Adrenal gland (tissue), 12 donors: ENCODE results near the gene TSKU. TPM values are rescaled to one million over a fixed set of nuclear protein-coding genes. Genes with fewer than 3 reads are reported as not detected.

Experiments used
- DNase-seq, 7 donors: peaks; one replicate each; pipeline ENCODE4 v3.0.0-alpha.2; 2019 to 2020
- H3K27ac ChIP-seq, 5 donors: fragments of 200-600 bp; sonication (generic) in 4 of 5; 1 replicate in 3 of 5; 2 replicates in 2 of 5; pipeline versions ENCODE4 v1.5.1 to v1.8.0; 2016 to 2020; ENCODE audit warnings: mild to moderate bottlenecking in 1 of 5
- H3K27me3 ChIP-seq: fragments of 200-600 bp; 2 replicates; pipeline ENCODE4 v1.8.0; 2021
- H3K36me3 ChIP-seq, 2 donors: fragments of 200-600 bp; replicated peaks in 1 of 2; 1 replicate in 1 of 2; 2 replicates in 1 of 2; pipeline versions ENCODE4 v1.5.1 to v1.8.0; 2018 to 2022
- H3K4me1 ChIP-seq, 2 donors: fragments of 200-600 bp; replicated peaks in 1 of 2; 1 replicate in 1 of 2; 2 replicates in 1 of 2; pipeline versions ENCODE4 v1.5.1 to v1.8.0; 2018 to 2021
- H3K4me3 ChIP-seq, 4 donors: fragments of 200-600 bp; sonication (generic) in 3 of 4; one replicate each; pipeline ENCODE4 v1.5.1; 2016 to 2018
- H3K9me3 ChIP-seq, 3 donors: fragments of 200-600 bp; sonication (generic) in 1 of 3; replicated peaks in 1 of 3; 1 replicate in 2 of 3; 2 replicates in 1 of 3; pipeline versions ENCODE4 v1.5.1 to v1.8.0; 2016 to 2021
- POLR2A ChIP-seq, 2 donors: fragments of 450-650 bp; IDR thresholded peaks; one replicate each; pipeline ENCODE4 v1.6.1; 2017; ENCODE audit warnings: antibody characterized with exemption in 2 of 2, mild to moderate bottlenecking in 2 of 2, moderate library complexity in 1 of 2
- WGBS, 4 donors: extraction: QIAGEN DNeasy Blood & Tissue Kit in 2 of 4; methylation state at CpG; one replicate each; pipeline versions ENCODE4 v1.1.5 to v1.1.7; 2013 to 2017; 5-methylcytosine and 5-hydroxymethylcytosine counted together
- intact Hi-C, 2 donors: fragments of 100-400 bp; cut with DNase I; formaldehyde crosslinking; loops; one replicate each; pipeline versions ENCODE4 v1.14.1 to v1.15.0; 2022 to 2023
- polyA plus RNA-seq, 3 donors: library from polyadenylated mRNA; stranded (reverse); fragments of 200-250 nt in 2 of 3; fragments of 350-450 nt in 1 of 3; fragmentation: Illumina TruSeq in 1 of 3; extraction: RNeasy Lipid Tissue Mini Kit (QIAGEN cat#74804) in 1 of 3; gene quantifications; one replicate each; pipeline ENCODE4 v1.2.3, GENCODE V29; 2013 to 2014
- total RNA-seq, 9 donors: library from RNA; depleted of rRNA in 4 of 9; stranded (reverse); fragments of >200 nt in 4 of 9; fragments of 120-200 nt in 1 of 9; fragmentation: NEBNext Ultra II Directional in 1 of 9; extraction: Animal tissue kit (Norgen Biotek cat#: 25700) in 1 of 9; gene quantifications; one replicate each; pipeline versions ENCODE4 v1.1.0 to v1.2.4, GENCODE V29; 2013 to 2023
- TF ChIP-seq, protein P1 (sequence below), 6 experiments: fragments of 450-650 bp in 4 of 6; fragments of 200-600 bp in 2 of 6; sonication (generic) in 1 of 6; IDR thresholded peaks; 1 replicate in 5 of 6; 2 replicates in 1 of 6; pipeline versions ENCODE4 v1.5.1 to v1.8.0; 2016 to 2021; ENCODE audit warnings: antibody characterized with exemption in 6 of 6, mild to moderate bottlenecking in 2 of 6, moderate library complexity in 1 of 6
- donor health status: healthy with polysubstance abuse.
- donor health status: Bipolar disorder and iron deficiency.
- donor health status: DM: yes; HTN: yes; CAD: no.
- donor health status: DM: no; HTN: no; CAD: no.
- donor health status: DM: no; HTN: no; CAD: no.
- donor health status: DM: yes; HTN: yes; CAD: no.

Gene TSKU
- total and polyA plus RNA-seq, 12 donors: 6.7 to 129 (median 12.7) TPM

DNA sequence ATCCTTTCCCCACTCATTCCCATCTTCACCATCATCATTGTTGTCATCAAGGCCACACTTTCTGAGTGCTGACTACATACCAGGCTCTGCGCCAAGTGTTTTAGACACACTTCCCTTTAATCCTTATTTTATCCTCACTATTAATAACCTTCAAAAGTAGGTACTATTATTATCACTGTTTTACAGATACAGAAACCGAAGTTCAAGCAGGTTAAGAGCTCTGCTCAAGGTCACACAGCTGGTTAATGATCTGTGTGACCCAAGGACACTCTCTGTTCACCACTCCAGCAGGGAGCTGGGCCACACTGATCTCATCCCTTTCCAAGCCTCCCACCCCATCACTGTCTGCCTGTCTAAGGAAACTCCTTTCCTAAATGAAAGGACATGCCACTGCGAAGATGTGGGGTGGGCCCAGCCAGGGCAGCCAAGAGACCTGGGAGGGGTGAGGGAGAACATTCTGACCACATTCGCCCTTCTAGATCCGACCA, 17.2 kb upstream of the TSKU start:
- H3K36me3 ChIP-seq: no peaks in the 10 kb centered on the region
- no peak for TF ChIP-seq POLR2A (IDR thresholded peaks at IDR 0.05)
- TF ChIP-seq, protein P1, sequence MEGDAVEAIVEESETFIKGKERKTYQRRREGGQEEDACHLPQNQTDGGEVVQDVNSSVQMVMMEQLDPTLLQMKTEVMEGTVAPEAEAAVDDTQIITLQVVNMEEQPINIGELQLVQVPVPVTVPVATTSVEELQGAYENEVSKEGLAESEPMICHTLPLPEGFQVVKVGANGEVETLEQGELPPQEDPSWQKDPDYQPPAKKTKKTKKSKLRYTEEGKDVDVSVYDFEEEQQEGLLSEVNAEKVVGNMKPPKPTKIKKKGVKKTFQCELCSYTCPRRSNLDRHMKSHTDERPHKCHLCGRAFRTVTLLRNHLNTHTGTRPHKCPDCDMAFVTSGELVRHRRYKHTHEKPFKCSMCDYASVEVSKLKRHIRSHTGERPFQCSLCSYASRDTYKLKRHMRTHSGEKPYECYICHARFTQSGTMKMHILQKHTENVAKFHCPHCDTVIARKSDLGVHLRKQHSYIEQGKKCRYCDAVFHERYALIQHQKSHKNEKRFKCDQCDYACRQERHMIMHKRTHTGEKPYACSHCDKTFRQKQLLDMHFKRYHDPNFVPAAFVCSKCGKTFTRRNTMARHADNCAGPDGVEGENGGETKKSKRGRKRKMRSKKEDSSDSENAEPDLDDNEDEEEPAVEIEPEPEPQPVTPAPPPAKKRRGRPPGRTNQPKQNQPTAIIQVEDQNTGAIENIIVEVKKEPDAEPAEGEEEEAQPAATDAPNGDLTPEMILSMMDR (IDR thresholded peaks at IDR 0.05): no peak
- H3K4me3 ChIP-seq: no peak overlapping the region
- H3K27ac ChIP-seq: peak overlapping the region in 1 of 5 donors; percentile 66
- WGBS, 4 donors: 30 to 43% (median 39%) methylated on average over 5 of the region's 5 CpGs
- H3K27me3 ChIP-seq: no peaks in the 10 kb centered on the region
- DNase-seq: peak in 6 of 7 donors; percentile 63 to 82 (median 72)
- intact Hi-C loops: no loop called here
- H3K9me3 ChIP-seq: no peaks in the 10 kb centered on the region
- H3K4me1 ChIP-seq: peaks cover 4 to 41% of the 10 kb centered on the region in 2 donors

DNA sequence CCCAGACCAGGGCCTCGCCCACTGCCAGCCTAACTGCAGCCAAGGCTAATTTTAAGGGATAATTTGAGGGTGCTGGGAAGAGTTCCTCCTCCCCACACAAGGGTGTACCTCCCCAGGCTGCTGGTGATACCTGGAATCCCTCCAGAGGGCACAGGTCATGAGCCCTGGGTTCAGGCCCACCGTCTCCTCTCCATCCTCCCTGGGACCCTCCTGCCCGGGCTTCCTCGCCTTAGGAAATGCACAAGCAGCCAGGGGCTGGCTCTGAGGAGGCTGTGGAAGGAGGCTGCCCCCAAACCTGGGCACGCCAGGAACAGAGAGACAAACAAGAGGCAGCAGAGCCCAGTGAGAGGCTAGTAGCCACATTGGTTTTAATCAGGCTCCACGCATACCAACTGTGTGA, 16.6 kb upstream of the TSKU start:
- DNase-seq: no peak
- WGBS, 4 donors: 78 to 100% (median 96%) methylated on average over 5 to 6 of the region's 6 CpGs
- no peak for TF ChIP-seq POLR2A (IDR thresholded peaks at IDR 0.05)
- TF ChIP-seq, protein P1 (IDR thresholded peaks at IDR 0.05): no peak
- intact Hi-C loops: no loop called here
- H3K27ac ChIP-seq: peak overlapping the region in 1 of 5 donors; percentile 66
- H3K9me3 ChIP-seq: no peaks in the 10 kb centered on the region
- H3K4me1 ChIP-seq: peaks cover 4 to 46% of the 10 kb centered on the region in 2 donors
- H3K36me3 ChIP-seq: no peaks in the 10 kb centered on the region
- no peak overlapping the region for H3K4me3 ChIP-seq
- no peaks in the 10 kb centered on the region for H3K27me3 ChIP-seq

DNA sequence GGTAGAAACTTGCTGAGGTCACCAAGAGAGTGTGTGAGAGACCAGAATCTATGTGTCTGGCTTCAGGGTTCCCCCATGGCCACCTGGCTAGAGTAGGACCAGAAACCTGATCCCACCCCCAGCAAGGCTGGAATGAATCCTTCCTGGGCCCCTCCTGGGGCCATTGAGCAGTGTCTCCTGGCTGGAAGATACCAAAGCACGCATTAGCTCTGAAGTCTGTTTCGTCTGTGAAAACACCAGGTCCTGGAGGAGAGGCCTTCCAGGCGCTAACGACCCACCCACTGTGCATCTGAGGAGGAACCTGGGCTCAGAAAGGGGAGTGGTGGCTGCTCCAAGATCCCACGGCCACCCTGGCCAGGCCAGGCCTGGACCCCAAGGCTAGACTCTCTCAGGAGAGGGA, 15.5 kb upstream of the TSKU start:
- Histone ChIP-seq H3K4me1 (peaks cover 4 to 54% of the 10 kb centered on the region in 2 donors), H3K27ac (peak overlapping the region in 1 of 5 donors; percentile 94), H3K9me3 (no peaks in the 10 kb centered on the region), H3K27me3 (no peaks in the 10 kb centered on the region), H3K36me3 (no peaks in the 10 kb centered on the region), H3K4me3 (no peak overlapping the region)
- intact Hi-C loops: no loop called here
- 61 to 93% (median 75%) methylated on average over 5 of the region's 5 CpGs for WGBS, 4 donors
- TF ChIP-seq, protein P1 (IDR thresholded peaks at IDR 0.05): no peak
- DNase-seq: no peak

DNA sequence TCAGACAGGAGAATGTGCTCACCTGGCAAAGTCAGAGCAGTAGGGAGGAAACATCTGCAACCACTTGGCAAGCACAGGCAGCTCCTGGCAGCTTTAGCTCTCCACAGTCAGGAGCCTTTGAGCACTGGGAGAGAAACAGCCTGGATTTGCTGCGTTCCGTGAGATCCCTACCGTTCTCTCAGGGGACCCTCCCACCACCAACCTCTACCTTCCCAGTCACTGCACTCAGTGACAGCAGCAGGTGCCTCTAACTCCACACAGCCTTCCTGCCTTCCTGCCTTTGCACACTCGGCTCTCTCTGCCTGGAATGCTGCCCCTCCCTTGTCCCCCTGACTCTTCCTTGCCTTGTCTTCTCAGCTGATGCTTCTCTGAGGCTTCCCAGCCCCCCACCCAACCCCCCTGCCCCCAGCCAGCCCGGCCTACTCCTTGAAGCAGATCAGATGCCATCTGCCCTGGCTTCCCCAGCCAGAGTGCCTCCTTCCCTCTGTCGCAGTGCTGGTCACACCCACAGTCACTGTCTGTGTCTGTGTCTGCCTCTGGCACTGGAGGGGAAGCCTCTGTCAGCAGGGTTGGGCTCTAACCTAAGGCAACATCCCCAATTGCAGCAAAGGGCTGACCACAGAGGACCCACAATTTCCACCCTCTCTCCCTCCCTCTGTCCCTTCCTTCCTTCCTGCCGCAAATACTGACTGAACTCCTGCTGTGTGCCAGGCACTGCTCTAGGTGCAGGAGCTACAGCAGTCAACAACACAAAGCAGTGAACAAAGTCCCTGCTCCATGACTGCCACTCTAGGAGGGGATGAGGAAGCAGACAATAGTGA, 14.9 kb upstream of the TSKU start:
- no peaks in the 10 kb centered on the region for H3K9me3 ChIP-seq
- H3K4me3 ChIP-seq: no peak overlapping the region
- WGBS, 4 donors: 51 to 74% (median 54%) methylated on average over 7 of the region's 7 CpGs
- no peaks in the 10 kb centered on the region for H3K36me3 ChIP-seq
- no peak for TF ChIP-seq POLR2A (IDR thresholded peaks at IDR 0.05)
- TF ChIP-seq, protein P1 (IDR thresholded peaks at IDR 0.05): no peak
- DNase-seq: peak in 1 of 7 donors; percentile 46
- peaks cover 4 to 54% of the 10 kb centered on the region in 2 donors for H3K4me1 ChIP-seq
- peak overlapping the region in 1 of 5 donors; percentile 94 for H3K27ac ChIP-seq
- H3K27me3 ChIP-seq: no peaks in the 10 kb centered on the region
- intact Hi-C loops: no loop called here
